HepG2 (cell line): Measurements from ENCODE around the gene TMC2. TPM values are rescaled to one million over a fixed set of nuclear protein-coding genes. Genes with fewer than 3 reads are reported as not detected.

Experiments used
- CSRNP1 ChIP-seq: sonication (generic); formaldehyde crosslinking; IDR thresholded peaks from 2 replicates; pipeline ENCODE4 v1.8.1; 2023; ENCODE audit warnings: mild to moderate bottlenecking, missing genetic modification reagents
- GRHL1 ChIP-seq: sonication (generic); formaldehyde crosslinking; conservative IDR thresholded peaks from 2 replicates; pipeline ENCODE4 v1.8.0; 2022; ENCODE audit warnings: missing genetic modification reagents
- KLF9 ChIP-seq: IDR thresholded peaks from 2 replicates; pipeline ENCODE4 v1.6.1; 2016; ENCODE audit warnings: low read depth
- MEF2D ChIP-seq: sonication (generic); formaldehyde crosslinking; IDR thresholded peaks from 2 replicates; pipeline ENCODE4 v1.5.1; 2020; ENCODE audit warnings: mild to moderate bottlenecking, missing genetic modification reagents
- MLLT10 ChIP-seq: sonication (generic); formaldehyde crosslinking; IDR thresholded peaks from 2 replicates; pipeline ENCODE4 v1.4.0; 2020; ENCODE audit warnings: missing genetic modification reagents
- PAWR ChIP-seq: sonication (generic); formaldehyde crosslinking; IDR thresholded peaks from 2 replicates; pipeline ENCODE4 v1.4.0; 2020; ENCODE audit warnings: missing genetic modification reagents, mild to moderate bottlenecking, borderline replicate concordance
- PHF20 ChIP-seq: sonication (generic); formaldehyde crosslinking; IDR thresholded peaks from 2 replicates; pipeline ENCODE4 v1.5.0; 2020; ENCODE audit warnings: mild to moderate bottlenecking, missing genetic modification reagents
- PHF8 ChIP-seq: sonication (generic); formaldehyde crosslinking; IDR thresholded peaks from 2 replicates; pipeline ENCODE4 v1.5.0; 2020; ENCODE audit warnings: missing genetic modification reagents
- RCOR2 ChIP-seq: IDR thresholded peaks from 2 replicates; pipeline ENCODE4 v1.6.1; 2016; ENCODE audit warnings: missing biosample characterization, missing genetic modification reagents
- REPIN1 ChIP-seq: sonication (generic); formaldehyde crosslinking; IDR thresholded peaks from 2 replicates; pipeline ENCODE4 v1.8.0; 2022; ENCODE audit warnings: missing genetic modification reagents, low read depth, mild to moderate bottlenecking, borderline replicate concordance
- SCMH1 ChIP-seq: sonication (generic); formaldehyde crosslinking; IDR thresholded peaks from 2 replicates; pipeline ENCODE4 v1.9.0; 2021; ENCODE audit warnings: missing genetic modification reagents, mild to moderate bottlenecking, borderline replicate concordance
- SETDB1 ChIP-seq: sonication (generic); formaldehyde crosslinking; IDR thresholded peaks from 2 replicates; pipeline ENCODE4 v1.5.1; 2020; ENCODE audit warnings: missing genetic modification reagents, mild to moderate bottlenecking, borderline replicate concordance
- SIN3B ChIP-seq: fragments of 150-350 bp; IDR thresholded peaks from 2 replicates; pipeline ENCODE4 v1.6.1; 2014; ENCODE audit warnings: low read length
- STAT5B ChIP-seq: sonication (generic); formaldehyde crosslinking; IDR thresholded peaks from 2 replicates; pipeline ENCODE4 v1.4.0; 2020; ENCODE audit warnings: missing genetic modification reagents
- THYN1 ChIP-seq: sonication (generic); formaldehyde crosslinking; IDR thresholded peaks from 2 replicates; pipeline ENCODE4 v1.8.1; 2023; ENCODE audit warnings: low read depth, mild to moderate bottlenecking, moderate library complexity, missing genetic modification reagents, borderline replicate concordance
- ZC3H4 ChIP-seq: sonication (generic); formaldehyde crosslinking; IDR thresholded peaks from 2 replicates; pipeline ENCODE4 v1.4.0; 2020; ENCODE audit warnings: missing genetic modification reagents, borderline replicate concordance
- ZFP91 ChIP-seq: sonication (generic); formaldehyde crosslinking; IDR thresholded peaks from 2 replicates; pipeline ENCODE4 v1.9.0; 2022; ENCODE audit warnings: missing genetic modification reagents, mild to moderate bottlenecking, borderline replicate concordance
- ZNF362 ChIP-seq: sonication (generic); formaldehyde crosslinking; IDR thresholded peaks from 2 replicates; pipeline ENCODE4 v1.4.0; 2020; ENCODE audit warnings: missing genetic modification reagents, mild to moderate bottlenecking, borderline replicate concordance
- ZNF414 ChIP-seq: sonication (generic); formaldehyde crosslinking; IDR thresholded peaks from 2 replicates; pipeline ENCODE4 v1.5.0; 2020; ENCODE audit warnings: missing genetic modification reagents
- ZNF512 ChIP-seq: sonication (generic); formaldehyde crosslinking; IDR thresholded peaks from 2 replicates; pipeline ENCODE4 v1.4.0; 2020; ENCODE audit warnings: mild to moderate bottlenecking, missing genetic modification reagents
- polyA plus RNA-seq, 8 experiments: library from polyadenylated mRNA; depleted of rRNA in 3 of 8; stranded (reverse) in 7 of 8; unstranded in 1 of 8; fragments of >200 nt; fragmentation: Illumina TruSeq in 4 of 8; extraction: Trizol in 4 of 8; gene quantifications; 2 replicates each; pipeline versions ENCODE4 v1.2.1 to v1.2.3, GENCODE V29; 2011 to 2016; ENCODE audit warnings: low read depth in 4 of 8, missing spikeins in 1 of 8, mixed read lengths in 1 of 8; ENCODE audit not compliant: insufficient read depth in 1 of 8
- total RNA-seq, 5 experiments: library from RNA; depleted of rRNA; stranded (reverse); fragments of >200 nt; fragmentation: Illumina TruSeq; extraction: Trizol; gene quantifications; 2 replicates each; pipeline ENCODE4 v1.2.3, GENCODE V29; 2016; ENCODE audit warnings: low read depth in 1 of 5

TMC2 gene
- total and polyA plus RNA-seq, 2 of the 13 experiments (the other 11 are each of a cell fraction or from before 2014, with no cell fraction given) = not detected

- TF ChIP-seq SIN3B = peak; percentile 100
- TF ChIP-seq RCOR2 = no peak
- TF ChIP-seq ZC3H4 (CRISPR knock-in tag) = 0 out of 2 replicates have a peak, but pooled peaks have one; percentile 14
- no peak for TF ChIP-seq KLF9 (CRISPR knock-in tag)
- 0 out of 2 replicates have a peak, but pooled peaks have one; percentile 28 for TF ChIP-seq THYN1 (CRISPR knock-in tag)
- no peak; the same call in 1 of the 2 replicates for TF ChIP-seq ZNF362 (CRISPR knock-in tag)
- TF ChIP-seq ZNF512 (CRISPR knock-in tag) = no peak
- peak; percentile 96 for TF ChIP-seq REPIN1 (CRISPR knock-in tag)
- TF ChIP-seq CSRNP1 (CRISPR knock-in tag) = peak; percentile 97
- TF ChIP-seq PHF8 = peak; percentile 98
- peak; percentile 71 for TF ChIP-seq STAT5B (CRISPR knock-in tag)
- no peak for TF ChIP-seq GRHL1 (CRISPR knock-in tag)
- TF ChIP-seq MLLT10 (CRISPR knock-in tag) = no peak
- no peak for TF ChIP-seq SCMH1
- TF ChIP-seq PHF20 (CRISPR knock-in tag) = peak; percentile 100
- TF ChIP-seq MEF2D (CRISPR knock-in tag) = peak; percentile 93
- TF ChIP-seq ZFP91 = peak; percentile 97
- 0 out of 2 replicates have a peak, but pooled peaks have one; percentile 72 for TF ChIP-seq PAWR (CRISPR knock-in tag)
- TF ChIP-seq ZNF414 (CRISPR knock-in tag) = peak; percentile 23; the same call in 1 of the 2 replicates
- TF ChIP-seq SETDB1 (CRISPR knock-in tag) = no peak
Observed at GRCh38 chr20:2663887-2664719, 127.7 kb downstream of the TMC2 start, which contains the start of gene IDH3B (continued).
